Caco-2 (cell line): ENCODE measurements around the gene CDS2. TPM values are rescaled to one million over a fixed set of nuclear protein-coding genes. Genes with fewer than 3 reads are reported as not detected.

Source experiments
- BruUV-seq: library from RNA; stranded (reverse); fragments of 400-500 nt; replicated peaks from 2 replicates; lab custom pipeline; 2021; lab: Mats Ljungman, UMichigan
- CTCF ChIA-PET: fragments of 300-600 bp; sonication (Branson Sonifier 250); formaldehyde crosslinking; loops from one replicate; lab custom pipeline; 2022; ENCODE audit warnings: antibody characterized with exemption; lab: Charles Lee
- POLR2A ChIA-PET: fragments of 300-600 bp; sonication (Branson Sonifier 250); formaldehyde crosslinking; loops from one replicate; lab custom pipeline; 2022; ENCODE audit warnings: antibody characterized with exemption; lab: Charles Lee
- DNase-seq, 2 experiments: peaks; one replicate each; pipeline versions ENCODE4 v3.0.0 to v3.0.0-alpha.2; 2020 to 2022
- H3K27me3 ChIP-seq: replicated peaks from 2 replicates; pipeline ENCODE4 v1.6.0; 2011; ENCODE audit warnings: low read length; ENCODE audit not compliant: control insufficient read depth, insufficient read depth
- H3K36me3 ChIP-seq: 2 replicates; pipeline ENCODE4 v1.5.1; 2011; ENCODE audit warnings: low read length; ENCODE audit not compliant: control insufficient read depth, insufficient read depth
- H3K4me1 ChIP-seq: fragments of 250-450 bp; sonication (Bioruptor Pico); 2 replicates; pipeline ENCODE4 v1.5.1; 2020; ENCODE audit warnings: mild to moderate bottlenecking
- H3K4me3 ChIP-seq: 2 replicates; pipeline ENCODE4 v1.5.1; 2011; ENCODE audit warnings: low read depth, mild to moderate bottlenecking, control low read depth, low read length
- H3K9me3 ChIP-seq: fragments of 250-450 bp; sonication (Bioruptor Pico); 2 replicates; pipeline ENCODE4 v1.5.1; 2020; ENCODE audit warnings: mild to moderate bottlenecking, moderate library complexity
- H3K27ac Mint-ChIP-seq: one replicate; pipeline ENCODE4 v1.8.0; 2022; ENCODE audit warnings: mixed read lengths; ENCODE audit not compliant: unreplicated experiment
- H3K27me3 Mint-ChIP-seq: one replicate; pipeline ENCODE4 v1.8.0; 2022; ENCODE audit warnings: mixed read lengths; ENCODE audit not compliant: insufficient read depth, unreplicated experiment
- H3K36me3 Mint-ChIP-seq: one replicate; pipeline ENCODE4 v1.8.0; 2022; ENCODE audit warnings: mild to moderate bottlenecking, mixed read lengths; ENCODE audit not compliant: insufficient read depth, unreplicated experiment
- H3K4me1 Mint-ChIP-seq: one replicate; pipeline ENCODE4 v1.8.0; 2022; ENCODE audit warnings: low read depth, mixed read lengths; ENCODE audit not compliant: unreplicated experiment
- H3K4me3 Mint-ChIP-seq: one replicate; pipeline ENCODE4 v1.8.0; 2022; ENCODE audit warnings: mild to moderate bottlenecking, moderate library complexity, mixed read lengths; ENCODE audit not compliant: unreplicated experiment
- H3K9me3 Mint-ChIP-seq: one replicate; pipeline ENCODE4 v1.8.0; 2022; ENCODE audit warnings: mixed read lengths; ENCODE audit not compliant: unreplicated experiment
- CTCF ChIP-seq, 2 experiments: fragments of 200-600 bp in 1 of 2; IDR thresholded peaks; 1 replicate in 1 of 2; 2 replicates in 1 of 2; pipeline versions ENCODE4 v1.5.1 to v1.8.0; 2011 to 2022; ENCODE audit warnings: antibody characterized with exemption in 1 of 2, control low read depth in 1 of 2, inconsistent platforms in 1 of 2, low read depth in 1 of 2, low read length in 1 of 2, mild to moderate bottlenecking in 1 of 2, moderate library complexity in 1 of 2; ENCODE audit not compliant: insufficient read depth in 1 of 2, severe bottlenecking in 1 of 2, unreplicated experiment in 1 of 2
- intact Hi-C: fragments of 100-400 bp; cut with micrococcal nuclease; formaldehyde crosslinking; loops from one replicate; pipeline ENCODE4 v1.10.0; 2022; ENCODE audit not compliant: unreplicated experiment
- total RNA-seq: library from RNA; stranded (reverse); gene quantifications from 2 replicates; pipeline ENCODE4 v1.2.3, GENCODE V29; 2022

Gene CDS2
- total RNA-seq, 1 experiment from 2014 or later: 53.8 TPM

- no peak overlapping the region for H3K27ac Mint-ChIP-seq
- Histone ChIP-seq H3K27me3 (no peaks in the 10 kb centered on the region), H3K36me3 (no peaks in the 10 kb centered on the region; the same call in 1 of the 2 replicates), H3K4me3 (no peak overlapping the region), H3K9me3 (no peaks in the 10 kb centered on the region), H3K4me1 (no peaks in the 10 kb centered on the region)
- H3K36me3 Mint-ChIP-seq: peaks cover 19% of the 10 kb centered on the region
- H3K9me3 Mint-ChIP-seq: no peaks in the 10 kb centered on the region
- no peak for TF ChIP-seq CTCF (IDR thresholded peaks at IDR 0.05; ENCODE audit: insufficient read depth in 1 of 2, low read depth in 1 of 2, low read length in 1 of 2, severe bottlenecking in 1 of 2, unreplicated experiment in 1 of 2)
- CTCF ChIA-PET: interaction anchor here (1.7 to 3.7 kb wide), 3 partner anchors 19 to 77 kb away, joined by 4 to 42 read pairs (median 11); partner anchors contain the start of gene CDS2
- H3K27me3 Mint-ChIP-seq: no peaks in the 10 kb centered on the region
- H3K4me3 Mint-ChIP-seq: no peak overlapping the region
- DNase-seq: no peak
- BruUV-seq: no TSS peak
- H3K4me1 Mint-ChIP-seq: no peaks in the 10 kb centered on the region
- POLR2A ChIA-PET: no interaction called here
- intact Hi-C loops: no loop called here
These were observed 76.6 kb downstream of the CDS2 start for GRCh38 chr20:5203380-5203779.

- DNase-seq: peak; percentile 84 to 86
- Mint-ChIP-seq H3K27ac (no peak overlapping the region), H3K4me1 (no peaks in the 10 kb centered on the region), H3K36me3 (peaks cover 9% of the 10 kb centered on the region), H3K27me3 (no peaks in the 10 kb centered on the region), H3K4me3 (no peak overlapping the region), H3K9me3 (no peaks in the 10 kb centered on the region)
- ChIA-PET POLR2A (no interaction called here), CTCF (interaction anchor here (0.5 to 3.7 kb wide), 9 partner anchors 8 to 496 kb away, joined by 3 to 42 read pairs (median 7); partner anchors contain the start of gene CDS2)
- Histone ChIP-seq H3K4me1 (no peaks in the 10 kb centered on the region), H3K4me3 (no peak overlapping the region), H3K9me3 (no peaks in the 10 kb centered on the region), H3K36me3 (no peaks in the 10 kb centered on the region), H3K27me3 (no peaks in the 10 kb centered on the region)
- TF ChIP-seq CTCF (IDR thresholded peaks at IDR 0.05; ENCODE audit: insufficient read depth in 1 of 2, low read depth in 1 of 2, low read length in 1 of 2, severe bottlenecking in 1 of 2, unreplicated experiment in 1 of 2): peak; percentile 92 to 95
- intact Hi-C loops: loop anchor here (1.0 to 5.0 kb wide), 4 partner anchors 18 to 322 kb away; no protein-coding TSS in a partner anchor
- BruUV-seq: no TSS peak
These were observed 78.8 kb downstream of the CDS2 start for GRCh38 chr20:5205348-5206210.

- CTCF ChIA-PET: interaction anchor here (0.7 to 3.7 kb wide), 4 partner anchors 8 to 243 kb away, joined by 3 to 42 read pairs (median 14); no protein-coding TSS in a partner anchor
- POLR2A ChIA-PET: no interaction called here
- H3K27me3 ChIP-seq: no peaks in the 10 kb centered on the region
- H3K36me3 ChIP-seq: no peaks in the 10 kb centered on the region
- no peaks in the 10 kb centered on the region for H3K9me3 Mint-ChIP-seq
- no peaks in the 10 kb centered on the region for H3K27me3 Mint-ChIP-seq
- H3K27ac Mint-ChIP-seq: no peak overlapping the region
- no peaks in the 10 kb centered on the region for H3K4me1 ChIP-seq
- peaks cover 9% of the 10 kb centered on the region for H3K36me3 Mint-ChIP-seq
- BruUV-seq: no TSS peak
- no peak overlapping the region for H3K4me3 Mint-ChIP-seq
- no peaks in the 10 kb centered on the region for H3K9me3 ChIP-seq
- DNase-seq: no peak
- intact Hi-C loops: loop anchor here (5.0 kb wide), 1 partner anchor 320 kb away; no protein-coding TSS in a partner anchor
- no peak overlapping the region for H3K4me3 ChIP-seq
- H3K4me1 Mint-ChIP-seq: no peaks in the 10 kb centered on the region
- TF ChIP-seq CTCF (IDR thresholded peaks at IDR 0.05; ENCODE audit: insufficient read depth in 1 of 2, low read depth in 1 of 2, low read length in 1 of 2, severe bottlenecking in 1 of 2, unreplicated experiment in 1 of 2): no peak
These were observed 80.3 kb downstream of the CDS2 start for GRCh38 chr20:5207138-5207537.
